Activated CD4-positive, CD25-positive, alpha-beta regulatory T cell (primary cell): ENCODE measurements around the gene PTPN13.
"Not testable (repeated sequence)": the region's sequence is repeated elsewhere in the genome, so short reads cannot be mapped to it uniquely, and the experiment has no call there.

Source experiments
- DNase-seq, 4 experiments: peaks; one replicate each; lab custom pipeline; 2025; lab: John Stamatoyannopoulos, UW

The PTPN13 gene

GRCh38 chr4:86717651-86718050 lies 123.5 kb downstream of the PTPN13 start:
- DNase-seq, result no peak

GRCh38 chr4:86718152-86718551 lies 124.0 kb downstream of the PTPN13 start:
- no peak for DNase-seq

- DNase-seq, result not testable (repeated sequence)
Observed at GRCh38 chr4:86719149-86719548, 125.0 kb downstream of the PTPN13 start.

DNA sequence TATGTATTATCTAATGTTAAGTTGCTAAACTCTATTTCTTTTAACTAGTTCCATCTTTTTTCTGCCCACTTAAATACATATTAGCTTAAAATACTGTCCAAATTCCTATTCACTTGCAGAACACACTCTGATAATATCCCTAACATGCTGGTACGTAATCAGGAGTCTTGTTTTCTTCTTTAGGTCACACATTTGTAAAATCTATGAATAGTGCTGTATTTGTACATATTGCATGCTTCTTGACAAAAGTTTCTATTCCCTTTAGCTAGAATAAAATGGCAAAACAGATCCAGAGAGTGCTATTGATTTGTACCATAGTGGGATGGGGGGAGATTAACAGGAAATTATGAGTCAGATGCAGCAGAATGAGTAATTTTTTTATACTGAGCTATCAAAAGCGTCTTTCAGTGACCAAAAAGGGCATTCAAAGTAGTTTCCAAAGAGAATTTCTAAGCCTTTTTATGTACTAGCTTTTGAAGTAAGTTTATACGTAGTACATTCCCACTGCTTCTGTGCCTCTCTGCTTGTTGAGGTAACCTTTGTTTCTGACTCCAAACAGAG lies 126.5 kb downstream of the PTPN13 start:
- DNase-seq, result no peak

GRCh38 chr4:86721412-86721811 lies 127.3 kb downstream of the PTPN13 start:
- no peak for DNase-seq

- no peak for DNase-seq
Observed at GRCh38 chr4:86730310-86730709, 136.2 kb downstream of the PTPN13 start.

- no peak for DNase-seq
Observed at GRCh38 chr4:86737244-86737643, 143.1 kb downstream of the PTPN13 start.

DNA sequence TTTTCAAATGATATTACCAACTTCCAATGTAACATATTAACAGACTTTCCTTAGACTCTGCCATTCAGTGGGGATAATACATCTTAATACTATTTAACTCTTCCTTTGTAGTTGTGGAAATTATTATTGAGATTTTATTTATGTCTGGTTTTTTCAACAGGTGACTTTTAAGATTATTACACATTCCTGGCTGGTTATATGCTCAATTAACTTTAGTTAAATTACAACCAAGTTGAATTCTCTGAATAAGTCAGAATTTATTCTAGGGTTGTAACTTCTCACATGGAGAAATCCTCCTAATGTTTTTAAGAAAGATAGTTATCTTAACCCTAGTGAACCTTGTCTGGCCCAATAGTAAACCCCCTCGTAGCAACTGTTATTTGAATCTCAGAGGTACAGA lies 147.7 kb downstream of the PTPN13 start:
- no peak for DNase-seq

GRCh38 chr4:86744570-86744969 lies 150.5 kb downstream of the PTPN13 start:
- DNase-seq, result no peak

- no peak for DNase-seq
Observed at GRCh38 chr4:86749121-86749520, 155.0 kb downstream of the PTPN13 start.

- DNase-seq, result no peak
Observed at GRCh38 chr4:86755388-86755787, 161.3 kb downstream of the PTPN13 start.

DNA sequence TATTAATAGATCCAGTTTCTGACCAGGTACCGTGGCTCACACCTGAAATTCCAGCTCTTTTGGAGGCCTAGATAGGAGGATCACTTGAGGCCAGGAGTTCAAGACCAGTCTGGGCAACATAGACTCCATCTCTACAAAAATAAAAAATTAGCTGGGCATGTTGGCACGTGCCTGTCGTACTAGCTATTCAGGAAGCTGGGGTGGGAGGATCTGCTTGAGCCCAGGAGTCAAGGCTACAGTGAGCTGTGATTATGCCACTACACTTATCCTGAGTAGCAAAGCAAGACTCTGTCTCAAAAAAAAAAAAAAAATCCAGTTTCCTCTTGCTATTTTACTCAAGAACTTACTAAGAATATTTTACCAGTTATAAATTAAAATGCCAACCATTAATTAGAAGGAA lies 163.4 kb downstream of the PTPN13 start:
- DNase-seq, result no peak

DNA sequence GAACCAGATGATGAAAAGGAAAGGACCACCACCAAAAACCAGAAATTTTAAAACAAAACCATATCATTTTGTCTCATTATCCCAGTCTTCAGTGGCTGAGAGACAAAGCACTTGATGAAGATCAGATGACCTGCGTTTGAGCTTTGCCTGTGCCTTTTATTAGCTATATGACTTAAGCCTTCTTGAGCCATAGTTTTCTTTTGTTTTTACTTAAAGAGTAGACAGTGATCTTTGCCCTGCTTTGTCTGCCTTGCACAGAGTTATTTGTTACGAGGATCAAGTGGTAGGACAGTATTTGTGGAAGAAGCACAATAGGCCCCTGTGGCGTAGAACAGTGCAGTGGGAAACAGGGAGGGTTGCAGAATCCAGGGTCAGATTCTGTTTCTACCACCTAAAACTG lies 165.2 kb downstream of the PTPN13 start:
- no peak for DNase-seq

- no peak for DNase-seq
Observed at GRCh38 chr4:86762649-86763048, 168.5 kb downstream of the PTPN13 start.

DNA sequence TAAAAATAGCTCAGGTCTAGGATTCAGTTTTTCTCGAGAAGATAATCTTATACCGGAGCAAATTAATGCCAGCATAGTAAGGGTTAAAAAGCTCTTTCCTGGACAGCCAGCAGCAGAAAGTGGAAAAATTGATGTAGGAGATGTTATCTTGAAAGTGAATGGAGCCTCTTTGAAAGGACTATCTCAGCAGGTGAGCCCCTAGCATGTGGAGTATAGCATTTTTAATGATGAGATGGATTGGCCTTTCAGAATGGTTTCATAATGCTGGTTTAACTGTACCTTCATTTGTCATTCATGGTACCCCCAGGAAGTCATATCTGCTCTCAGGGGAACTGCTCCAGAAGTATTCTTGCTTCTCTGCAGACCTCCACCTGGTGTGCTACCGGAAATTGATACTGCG lies 175.7 kb downstream of the PTPN13 start:
- no peak for DNase-seq

- no peak for DNase-seq
Observed at GRCh38 chr4:86771141-86771540, 177.0 kb downstream of the PTPN13 start.

GRCh38 chr4:86775061-86775460 lies 180.9 kb downstream of the PTPN13 start:
- DNase-seq, result no peak

DNA sequence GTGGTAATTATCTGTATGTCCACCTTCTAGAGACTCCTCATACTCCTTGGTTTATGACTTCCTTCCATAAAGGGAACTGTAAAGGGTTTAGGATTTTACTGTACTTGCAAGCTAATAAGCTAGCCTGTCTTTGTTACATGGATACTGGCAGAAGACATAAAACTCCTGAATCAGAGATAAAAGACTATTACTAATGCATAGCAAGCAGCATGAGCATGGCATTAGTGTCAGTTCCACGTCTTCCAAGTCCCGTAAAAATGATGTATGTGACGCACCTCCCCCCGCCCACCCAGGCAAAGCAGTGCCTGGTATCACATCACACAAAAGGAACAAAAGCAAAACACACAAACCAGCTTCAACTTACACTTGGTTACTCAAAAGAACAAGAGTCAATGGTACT lies 184.1 kb downstream of the PTPN13 start:
- no peak for DNase-seq

DNA sequence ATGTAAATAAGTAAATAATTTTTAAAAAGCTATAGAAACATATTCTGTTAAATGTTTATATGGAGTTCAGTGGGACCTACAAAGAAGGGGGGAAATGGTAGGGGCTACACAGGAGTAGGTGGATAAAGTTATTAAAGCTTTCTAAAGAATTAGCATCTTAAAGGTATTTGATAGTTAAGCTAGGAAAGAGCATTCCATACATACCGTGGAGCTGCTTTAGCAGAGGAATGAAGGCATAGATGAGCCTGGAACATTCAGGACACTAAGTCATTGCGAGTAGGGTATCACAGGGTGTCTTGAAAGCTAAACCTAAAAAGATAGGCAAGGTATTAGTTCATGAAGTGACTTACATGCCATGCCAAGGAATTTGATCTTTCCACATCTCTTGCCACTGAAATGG lies 194.7 kb downstream of the PTPN13 start:
- no peak for DNase-seq

GRCh38 chr4:86791126-86791525 lies 197.0 kb downstream of the PTPN13 start:
- DNase-seq, result no peak

GRCh38 chr4:86809809-86810208 lies 215.7 kb downstream of the PTPN13 start:
- no peak for DNase-seq

- DNase-seq, result no peak
Observed at GRCh38 chr4:86810847-86811246, 216.7 kb downstream of the PTPN13 start.

DNA sequence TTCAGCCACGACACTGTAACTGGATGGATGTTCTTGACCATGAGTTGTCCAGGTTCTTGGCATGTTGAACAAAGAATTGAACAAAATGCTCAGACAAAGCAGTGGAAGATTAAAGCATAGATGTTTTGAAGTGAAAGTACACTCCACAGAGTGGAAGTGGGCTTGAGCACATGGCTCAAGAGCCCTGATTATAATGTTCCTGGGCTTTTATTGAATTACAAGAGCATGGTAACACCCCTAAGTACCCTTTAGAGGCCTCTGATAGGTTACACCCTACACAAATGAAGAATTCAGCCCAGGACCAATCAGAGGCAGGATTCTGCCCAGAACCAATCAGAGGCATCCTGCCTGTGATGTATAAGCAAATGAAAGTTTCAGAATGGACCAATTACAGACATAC lies 221.5 kb downstream of the PTPN13 start:
- no peak for DNase-seq

DNA sequence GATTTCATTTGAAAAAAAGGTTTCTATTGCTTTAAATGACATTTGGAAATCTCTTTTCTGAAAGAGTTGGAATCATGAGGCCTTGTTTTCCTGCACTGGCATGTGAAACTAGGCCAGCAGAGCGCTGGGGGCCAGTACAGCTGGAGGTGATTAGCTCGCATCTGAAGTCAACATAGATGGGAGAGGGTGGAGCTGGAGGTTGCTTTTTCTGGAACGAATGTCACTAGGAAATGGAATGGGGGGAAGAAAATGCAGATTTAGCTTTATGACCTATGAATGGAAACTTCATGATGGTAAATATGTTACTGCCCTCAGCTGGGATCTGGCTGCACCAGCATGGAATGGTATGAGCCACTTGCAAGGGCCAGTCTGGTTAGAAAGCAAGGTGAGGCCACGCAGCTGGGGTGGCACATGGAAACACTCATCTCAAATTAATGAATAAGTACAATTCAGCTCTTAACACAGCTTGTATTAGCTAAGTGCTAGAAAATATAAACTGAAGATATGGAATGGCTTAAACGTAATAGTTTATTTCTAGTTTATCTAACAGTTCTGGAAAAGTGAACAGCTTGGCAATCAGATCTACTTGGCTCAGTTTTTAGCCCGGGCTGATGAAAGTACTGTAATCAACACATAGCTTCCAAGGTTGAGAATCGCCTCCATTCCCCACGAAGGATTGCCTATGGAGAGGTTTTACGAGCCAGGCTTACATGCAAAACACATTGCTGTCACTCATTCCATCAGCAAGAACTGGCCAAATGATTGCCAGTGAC lies 222.6 kb downstream of the PTPN13 start:
- no peak for DNase-seq
